K562 (cell line): Measurements from ENCODE around the gene MAGI1. TPM values are rescaled to one million over a fixed set of nuclear protein-coding genes. Genes with fewer than 3 reads are reported as not detected.

Experiments used
- BHLHE40 ChIP-seq: IDR thresholded peaks from 2 replicates; pipeline ENCODE4 v1.6.1; 2011; ENCODE audit warnings: low read length, improper control_type of control experiment
- HDAC3 ChIP-seq: fragments of 450-650 bp; IDR thresholded peaks from 2 replicates; pipeline ENCODE4 v1.6.1; 2018; ENCODE audit warnings: borderline replicate concordance, mild to moderate bottlenecking, moderate library complexity; ENCODE audit not compliant: partially characterized antibody
- NFE2L1 ChIP-seq: fragments of 450-650 bp; IDR thresholded peaks from 2 replicates; pipeline ENCODE4 v1.6.1; 2016; ENCODE audit warnings: missing genetic modification characterization, low read depth, mild to moderate bottlenecking, missing compliant biosample characterization, moderate library complexity, borderline replicate concordance
- THRAP3 ChIP-seq: fragments of 450-650 bp; IDR thresholded peaks from 2 replicates; pipeline ENCODE4 v1.6.1; 2016; ENCODE audit warnings: mild to moderate bottlenecking, inconsistent platforms, borderline replicate concordance
- ZNF444 ChIP-seq: fragments of 250-450 bp; sonication (Bioruptor Pico); IDR thresholded peaks from 2 replicates; pipeline ENCODE4 v1.4.0; 2020; ENCODE audit warnings: mild to moderate bottlenecking, moderate library complexity
- ZNF589 ChIP-seq: fragments of 200-800 bp; sonication (Bioruptor generic); IDR thresholded peaks from 2 replicates; pipeline ENCODE4 v1.6.1; 2016; ENCODE audit warnings: low read depth, missing genetic modification characterization, missing compliant biosample characterization
- polyA plus RNA-seq, 8 experiments: library from polyadenylated mRNA; depleted of rRNA in 4 of 8; stranded (reverse) in 5 of 8; unstranded in 3 of 8; fragments of >200 nt; fragmentation: Nextera tagmentation in 2 of 8; fragmentation: Illumina TruSeq in 1 of 8; extraction: Ambion mirVana in 2 of 8; extraction: Trizol in 1 of 8; gene quantifications; 2 replicates each; pipeline versions ENCODE4 v1.2.1 to v1.2.3, GENCODE V29; 2011 to 2014; ENCODE audit warnings: inconsistent platforms in 1 of 8, missing spikeins in 1 of 8
- total RNA-seq, 7 experiments: library from RNA; depleted of rRNA in 6 of 7; stranded (reverse); fragments of >200 nt in 6 of 7; fragmentation: Illumina TruSeq in 2 of 7; extraction: Trizol in 2 of 7; gene quantifications; 2 replicates each; pipeline versions ENCODE4 v1.2.1 to v1.2.3, GENCODE V29; 2011 to 2021; ENCODE audit warnings: low replicate concordance in 1 of 7
- TF ChIP-seq, protein P1 (sequence below): fragments of 450-650 bp; IDR thresholded peaks from 2 replicates; pipeline ENCODE4 v1.6.1; 2016; ENCODE audit warnings: mild to moderate bottlenecking, moderate library complexity
- TF ChIP-seq, protein P2 (sequence below): sonication (generic); formaldehyde crosslinking; IDR thresholded peaks from 2 replicates; pipeline ENCODE4 v1.8.0; 2023; ENCODE audit warnings: mild to moderate bottlenecking, missing genetic modification reagents

Gene MAGI1
- total and polyA plus RNA-seq, 9 of the 15 experiments (the other 6 are each of a cell fraction or from before 2014, with no cell fraction given): 7.8 to 59.4 (median 43.2) TPM

DNA sequence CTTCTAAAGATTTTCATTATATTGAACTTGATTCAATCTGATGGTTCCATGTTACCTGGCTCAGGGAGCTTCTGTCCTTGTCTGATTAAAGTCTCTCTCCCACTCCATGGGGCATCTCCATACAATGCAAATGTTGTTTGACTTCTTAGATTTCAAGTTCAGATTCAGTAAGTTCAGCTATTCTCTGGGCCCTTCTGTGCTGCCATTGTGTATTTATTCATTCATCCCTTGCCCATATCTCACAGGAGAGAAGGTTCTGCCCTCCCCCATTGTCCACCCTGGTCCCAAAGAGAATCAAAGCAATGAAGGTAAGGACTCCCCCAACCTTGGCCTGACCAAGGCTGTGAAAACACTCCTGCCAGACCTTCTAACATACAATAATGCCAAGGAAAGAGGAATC, 669.9 kb downstream of the MAGI1 start (continued):
- TF ChIP-seq, protein P1, sequence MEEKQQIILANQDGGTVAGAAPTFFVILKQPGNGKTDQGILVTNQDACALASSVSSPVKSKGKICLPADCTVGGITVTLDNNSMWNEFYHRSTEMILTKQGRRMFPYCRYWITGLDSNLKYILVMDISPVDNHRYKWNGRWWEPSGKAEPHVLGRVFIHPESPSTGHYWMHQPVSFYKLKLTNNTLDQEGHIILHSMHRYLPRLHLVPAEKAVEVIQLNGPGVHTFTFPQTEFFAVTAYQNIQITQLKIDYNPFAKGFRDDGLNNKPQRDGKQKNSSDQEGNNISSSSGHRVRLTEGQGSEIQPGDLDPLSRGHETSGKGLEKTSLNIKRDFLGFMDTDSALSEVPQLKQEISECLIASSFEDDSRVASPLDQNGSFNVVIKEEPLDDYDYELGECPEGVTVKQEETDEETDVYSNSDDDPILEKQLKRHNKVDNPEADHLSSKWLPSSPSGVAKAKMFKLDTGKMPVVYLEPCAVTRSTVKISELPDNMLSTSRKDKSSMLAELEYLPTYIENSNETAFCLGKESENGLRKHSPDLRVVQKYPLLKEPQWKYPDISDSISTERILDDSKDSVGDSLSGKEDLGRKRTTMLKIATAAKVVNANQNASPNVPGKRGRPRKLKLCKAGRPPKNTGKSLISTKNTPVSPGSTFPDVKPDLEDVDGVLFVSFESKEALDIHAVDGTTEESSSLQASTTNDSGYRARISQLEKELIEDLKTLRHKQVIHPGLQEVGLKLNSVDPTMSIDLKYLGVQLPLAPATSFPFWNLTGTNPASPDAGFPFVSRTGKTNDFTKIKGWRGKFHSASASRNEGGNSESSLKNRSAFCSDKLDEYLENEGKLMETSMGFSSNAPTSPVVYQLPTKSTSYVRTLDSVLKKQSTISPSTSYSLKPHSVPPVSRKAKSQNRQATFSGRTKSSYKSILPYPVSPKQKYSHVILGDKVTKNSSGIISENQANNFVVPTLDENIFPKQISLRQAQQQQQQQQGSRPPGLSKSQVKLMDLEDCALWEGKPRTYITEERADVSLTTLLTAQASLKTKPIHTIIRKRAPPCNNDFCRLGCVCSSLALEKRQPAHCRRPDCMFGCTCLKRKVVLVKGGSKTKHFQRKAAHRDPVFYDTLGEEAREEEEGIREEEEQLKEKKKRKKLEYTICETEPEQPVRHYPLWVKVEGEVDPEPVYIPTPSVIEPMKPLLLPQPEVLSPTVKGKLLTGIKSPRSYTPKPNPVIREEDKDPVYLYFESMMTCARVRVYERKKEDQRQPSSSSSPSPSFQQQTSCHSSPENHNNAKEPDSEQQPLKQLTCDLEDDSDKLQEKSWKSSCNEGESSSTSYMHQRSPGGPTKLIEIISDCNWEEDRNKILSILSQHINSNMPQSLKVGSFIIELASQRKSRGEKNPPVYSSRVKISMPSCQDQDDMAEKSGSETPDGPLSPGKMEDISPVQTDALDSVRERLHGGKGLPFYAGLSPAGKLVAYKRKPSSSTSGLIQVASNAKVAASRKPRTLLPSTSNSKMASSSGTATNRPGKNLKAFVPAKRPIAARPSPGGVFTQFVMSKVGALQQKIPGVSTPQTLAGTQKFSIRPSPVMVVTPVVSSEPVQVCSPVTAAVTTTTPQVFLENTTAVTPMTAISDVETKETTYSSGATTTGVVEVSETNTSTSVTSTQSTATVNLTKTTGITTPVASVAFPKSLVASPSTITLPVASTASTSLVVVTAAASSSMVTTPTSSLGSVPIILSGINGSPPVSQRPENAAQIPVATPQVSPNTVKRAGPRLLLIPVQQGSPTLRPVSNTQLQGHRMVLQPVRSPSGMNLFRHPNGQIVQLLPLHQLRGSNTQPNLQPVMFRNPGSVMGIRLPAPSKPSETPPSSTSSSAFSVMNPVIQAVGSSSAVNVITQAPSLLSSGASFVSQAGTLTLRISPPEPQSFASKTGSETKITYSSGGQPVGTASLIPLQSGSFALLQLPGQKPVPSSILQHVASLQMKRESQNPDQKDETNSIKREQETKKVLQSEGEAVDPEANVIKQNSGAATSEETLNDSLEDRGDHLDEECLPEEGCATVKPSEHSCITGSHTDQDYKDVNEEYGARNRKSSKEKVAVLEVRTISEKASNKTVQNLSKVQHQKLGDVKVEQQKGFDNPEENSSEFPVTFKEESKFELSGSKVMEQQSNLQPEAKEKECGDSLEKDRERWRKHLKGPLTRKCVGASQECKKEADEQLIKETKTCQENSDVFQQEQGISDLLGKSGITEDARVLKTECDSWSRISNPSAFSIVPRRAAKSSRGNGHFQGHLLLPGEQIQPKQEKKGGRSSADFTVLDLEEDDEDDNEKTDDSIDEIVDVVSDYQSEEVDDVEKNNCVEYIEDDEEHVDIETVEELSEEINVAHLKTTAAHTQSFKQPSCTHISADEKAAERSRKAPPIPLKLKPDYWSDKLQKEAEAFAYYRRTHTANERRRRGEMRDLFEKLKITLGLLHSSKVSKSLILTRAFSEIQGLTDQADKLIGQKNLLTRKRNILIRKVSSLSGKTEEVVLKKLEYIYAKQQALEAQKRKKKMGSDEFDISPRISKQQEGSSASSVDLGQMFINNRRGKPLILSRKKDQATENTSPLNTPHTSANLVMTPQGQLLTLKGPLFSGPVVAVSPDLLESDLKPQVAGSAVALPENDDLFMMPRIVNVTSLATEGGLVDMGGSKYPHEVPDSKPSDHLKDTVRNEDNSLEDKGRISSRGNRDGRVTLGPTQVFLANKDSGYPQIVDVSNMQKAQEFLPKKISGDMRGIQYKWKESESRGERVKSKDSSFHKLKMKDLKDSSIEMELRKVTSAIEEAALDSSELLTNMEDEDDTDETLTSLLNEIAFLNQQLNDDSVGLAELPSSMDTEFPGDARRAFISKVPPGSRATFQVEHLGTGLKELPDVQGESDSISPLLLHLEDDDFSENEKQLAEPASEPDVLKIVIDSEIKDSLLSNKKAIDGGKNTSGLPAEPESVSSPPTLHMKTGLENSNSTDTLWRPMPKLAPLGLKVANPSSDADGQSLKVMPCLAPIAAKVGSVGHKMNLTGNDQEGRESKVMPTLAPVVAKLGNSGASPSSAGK: no peak
- TF ChIP-seq BHLHE40: no peak
- TF ChIP-seq NFE2L1: no peak
- TF ChIP-seq, protein P2, sequence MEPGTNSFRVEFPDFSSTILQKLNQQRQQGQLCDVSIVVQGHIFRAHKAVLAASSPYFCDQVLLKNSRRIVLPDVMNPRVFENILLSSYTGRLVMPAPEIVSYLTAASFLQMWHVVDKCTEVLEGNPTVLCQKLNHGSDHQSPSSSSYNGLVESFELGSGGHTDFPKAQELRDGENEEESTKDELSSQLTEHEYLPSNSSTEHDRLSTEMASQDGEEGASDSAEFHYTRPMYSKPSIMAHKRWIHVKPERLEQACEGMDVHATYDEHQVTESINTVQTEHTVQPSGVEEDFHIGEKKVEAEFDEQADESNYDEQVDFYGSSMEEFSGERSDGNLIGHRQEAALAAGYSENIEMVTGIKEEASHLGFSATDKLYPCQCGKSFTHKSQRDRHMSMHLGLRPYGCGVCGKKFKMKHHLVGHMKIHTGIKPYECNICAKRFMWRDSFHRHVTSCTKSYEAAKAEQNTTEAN (CRISPR knock-in tag): no peak
- TF ChIP-seq HDAC3: no peak
- no peak for TF ChIP-seq ZNF444 (CRISPR knock-in tag)
- no peak for TF ChIP-seq ZNF589 (CRISPR knock-in tag)
- TF ChIP-seq THRAP3: no peak
